GM21717 (cell line): Measurements from ENCODE around the gene PATL1.

Experiments
- ATAC-seq: cut with Tn5 transposase; IDR thresholded peaks from one replicate; pipeline ENCODE4 v1.9.1; 2021; ENCODE audit warnings: mild to moderate bottlenecking, moderate library complexity; ENCODE audit not compliant: unreplicated experiment

PATL1 gene

DNA sequence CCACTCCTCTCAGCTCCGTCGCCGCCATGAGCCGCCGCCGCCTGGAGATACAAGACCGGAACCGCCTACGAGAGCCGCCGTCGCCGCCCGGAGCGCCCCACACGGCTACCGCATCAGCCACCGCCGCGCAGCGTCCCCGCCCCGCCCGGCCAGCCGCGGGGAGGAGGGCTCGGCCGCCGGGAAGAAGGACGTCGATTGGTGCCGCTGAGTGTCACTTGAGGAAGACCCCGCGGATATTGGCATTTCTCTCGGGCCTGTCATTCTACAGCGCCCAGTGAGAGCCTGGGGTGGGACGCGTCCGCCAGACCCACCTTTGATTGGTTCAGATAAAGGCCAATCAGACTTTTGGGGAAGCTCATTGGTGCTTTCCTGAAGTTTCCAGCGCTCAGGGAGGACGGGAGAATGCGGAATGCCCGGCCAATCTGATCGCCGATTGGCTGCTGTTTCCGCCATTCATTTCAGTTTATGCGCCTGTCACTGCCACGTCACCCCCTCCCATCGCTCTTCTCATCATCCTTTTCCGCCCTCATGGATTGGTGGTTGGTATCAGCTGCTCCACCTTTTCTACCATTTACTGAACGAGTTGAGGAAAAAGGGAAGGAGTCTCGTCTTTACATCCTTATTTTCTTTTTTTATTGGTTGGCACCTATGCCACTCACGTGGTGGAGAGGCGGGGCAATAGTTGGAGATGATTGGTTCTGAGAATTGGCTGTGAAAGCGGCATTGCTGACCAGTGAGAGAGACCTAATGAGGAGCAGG, 53.0 kb downstream of the PATL1 start, which contains the start of gene OSBP:
Gene OSBP, minus strand, starts transcription at position 138 of the 759 bp plus-strand sequence. Its CDS starts 110 bp downstream, at position 28.
- ATAC-seq, result peak; percentile 88

DNA sequence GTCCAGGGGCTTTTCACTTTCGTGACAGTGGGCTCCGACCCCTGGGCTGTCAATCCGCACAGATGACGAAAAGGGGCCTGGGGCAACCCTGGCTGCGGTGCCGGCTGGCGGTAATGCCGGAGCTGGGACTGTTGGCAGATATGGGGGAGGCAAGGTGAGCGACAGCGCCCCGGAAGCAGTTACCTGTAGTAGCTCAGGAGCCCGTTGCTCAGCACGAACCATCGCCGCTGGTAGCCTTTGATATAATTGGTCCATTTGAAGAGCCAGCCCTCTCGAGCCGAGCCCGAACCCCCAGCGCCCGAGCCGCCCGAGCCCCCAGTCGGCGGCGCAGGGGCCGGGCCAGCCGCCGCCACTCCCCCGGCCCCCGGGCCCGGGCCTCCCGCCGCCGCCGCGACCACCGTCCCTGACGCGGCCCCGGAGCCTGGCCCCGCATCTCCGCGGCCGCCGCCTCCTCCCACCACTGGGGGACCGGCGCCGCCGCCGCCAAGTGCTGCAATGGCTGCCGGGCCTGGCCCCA, 53.7 kb downstream of the PATL1 start:
- peak; percentile 16 for ATAC-seq

DNA sequence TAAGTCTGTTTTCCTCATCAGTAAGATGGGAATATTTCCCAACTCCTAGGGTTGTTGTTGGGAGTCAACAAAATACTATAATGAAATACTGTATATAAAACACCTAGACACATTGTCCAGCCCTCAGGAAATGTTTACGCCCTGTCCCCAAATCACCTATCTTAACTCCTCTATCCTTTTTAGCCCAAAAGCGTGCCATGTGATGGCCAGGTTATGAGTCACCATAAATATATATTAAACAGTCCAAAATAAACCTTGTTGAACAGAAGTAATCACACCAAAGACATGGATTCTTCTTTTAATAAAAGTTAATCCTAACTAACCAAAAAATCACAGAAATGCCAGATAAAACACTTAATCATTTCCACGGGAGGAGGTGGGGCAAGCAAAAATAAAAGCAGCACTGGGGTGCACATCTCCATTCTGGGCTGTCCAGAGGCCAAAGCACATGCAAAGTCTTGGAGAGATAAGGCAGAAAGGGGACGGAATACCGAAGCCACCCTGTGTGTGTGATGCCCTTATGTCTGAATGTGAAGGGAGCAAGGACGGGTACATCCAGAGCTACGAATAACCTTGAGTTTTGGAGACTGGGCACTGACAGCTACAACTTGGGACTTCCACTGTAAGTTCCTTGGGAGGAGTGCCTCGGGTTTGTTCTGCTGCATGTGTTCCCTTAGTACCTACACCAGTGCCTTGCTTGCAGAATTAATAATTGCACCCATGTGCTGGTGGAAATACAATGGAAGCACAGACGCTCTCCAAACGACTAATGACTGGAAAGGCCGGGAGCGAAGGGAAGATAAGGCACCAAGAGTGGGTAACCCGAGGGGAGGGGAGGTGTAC, 54.3 kb downstream of the PATL1 start:
- no peak for ATAC-seq

DNA sequence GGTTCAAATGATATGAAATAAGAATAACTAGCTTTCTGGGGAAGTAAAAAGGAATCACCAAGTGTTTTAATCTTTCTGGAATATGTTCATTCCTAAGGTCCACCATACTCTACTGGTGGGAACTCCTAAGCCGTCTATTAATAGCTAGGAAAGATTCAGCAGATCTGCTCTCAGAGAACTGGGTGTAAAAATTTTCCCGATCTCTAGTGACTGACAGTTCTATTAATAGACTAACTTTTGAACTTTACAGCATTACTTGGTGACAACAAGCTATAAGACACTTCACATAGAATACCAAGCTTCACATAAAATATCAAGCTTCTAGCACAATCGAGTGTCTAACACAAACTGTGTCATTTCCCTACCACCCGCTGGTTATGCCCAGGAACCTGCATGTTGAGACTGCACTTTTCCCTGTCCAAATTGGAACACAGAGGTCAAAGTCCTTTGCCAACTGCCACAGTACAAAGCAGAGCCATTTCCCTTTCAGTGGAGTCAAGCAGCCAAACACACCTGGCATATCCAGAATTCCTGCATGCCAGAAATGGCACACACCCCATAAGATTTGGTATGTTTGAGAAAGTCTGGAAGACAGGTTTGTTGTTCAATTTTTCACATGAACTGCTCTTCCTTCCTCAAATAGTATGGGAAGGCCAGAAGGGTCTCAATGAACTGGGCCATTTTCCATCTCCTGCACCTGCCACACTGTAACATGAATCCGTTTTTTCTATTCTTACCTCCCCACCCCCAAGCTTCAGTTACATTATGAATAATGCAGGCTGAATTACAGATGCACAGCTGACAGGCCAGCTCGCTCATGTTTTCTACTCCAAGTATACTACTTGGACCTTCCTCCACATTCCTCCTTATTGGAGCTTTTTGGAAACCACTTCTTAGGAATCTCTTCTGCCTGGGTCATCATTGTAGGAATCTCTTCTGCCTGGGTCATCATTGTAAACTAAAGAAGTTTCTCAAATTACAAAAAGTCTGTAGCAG, 57.0 kb downstream of the PATL1 start:
- ATAC-seq, result no peak

DNA sequence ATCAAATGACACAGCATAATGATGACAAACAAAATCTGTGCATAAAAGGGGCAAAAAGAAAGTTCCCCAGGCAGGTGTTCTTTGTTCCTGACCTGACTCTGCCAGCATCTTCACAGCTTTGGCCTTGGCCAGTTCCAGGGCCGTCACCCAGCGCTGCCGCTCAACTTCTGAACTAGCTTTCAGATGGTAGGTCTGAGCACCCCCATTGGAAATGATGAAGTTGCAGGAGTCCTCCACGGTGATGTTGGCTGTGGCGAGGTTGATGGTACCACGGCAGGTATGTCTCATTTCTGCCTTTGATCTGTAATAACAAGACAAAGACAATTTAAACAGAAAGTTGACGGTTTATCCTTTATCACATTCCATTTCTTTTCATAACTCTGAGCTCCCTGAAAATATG, 58.5 kb downstream of the PATL1 start:
- no peak for ATAC-seq

DNA sequence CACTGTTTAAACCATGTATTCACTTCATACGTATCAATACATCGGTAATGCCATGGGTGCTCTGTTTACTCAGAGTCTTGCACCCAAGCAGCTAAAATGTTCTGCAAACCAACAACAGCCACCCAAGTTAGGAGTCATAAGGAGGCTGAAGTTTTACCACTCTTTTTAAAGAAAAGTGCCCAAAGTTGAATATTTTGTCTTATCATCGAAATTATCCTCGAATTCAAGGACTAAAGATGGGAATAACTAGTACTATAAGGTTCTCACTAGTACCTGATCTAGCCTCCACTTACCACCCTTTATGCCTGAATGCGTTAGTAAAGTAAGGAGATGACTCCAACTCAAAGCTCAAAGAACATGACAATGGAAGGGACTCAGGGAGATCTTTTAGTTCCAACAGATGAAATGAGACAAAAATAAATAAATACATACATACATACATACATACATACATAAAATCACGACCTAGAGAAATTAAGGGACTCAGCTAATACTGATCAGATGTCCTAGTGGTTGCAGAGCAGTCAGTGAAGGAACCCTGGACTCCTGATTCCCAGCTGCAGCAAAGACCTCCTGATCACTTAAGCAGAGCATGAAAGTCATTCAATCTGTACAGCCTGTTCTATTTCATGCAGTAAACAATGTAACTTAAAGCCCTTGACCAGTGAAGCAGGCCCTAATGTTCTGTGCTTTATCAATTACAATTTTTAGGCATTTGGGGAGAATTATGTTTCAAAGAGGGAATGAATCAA, 61.0 kb downstream of the PATL1 start:
- no peak for ATAC-seq

DNA sequence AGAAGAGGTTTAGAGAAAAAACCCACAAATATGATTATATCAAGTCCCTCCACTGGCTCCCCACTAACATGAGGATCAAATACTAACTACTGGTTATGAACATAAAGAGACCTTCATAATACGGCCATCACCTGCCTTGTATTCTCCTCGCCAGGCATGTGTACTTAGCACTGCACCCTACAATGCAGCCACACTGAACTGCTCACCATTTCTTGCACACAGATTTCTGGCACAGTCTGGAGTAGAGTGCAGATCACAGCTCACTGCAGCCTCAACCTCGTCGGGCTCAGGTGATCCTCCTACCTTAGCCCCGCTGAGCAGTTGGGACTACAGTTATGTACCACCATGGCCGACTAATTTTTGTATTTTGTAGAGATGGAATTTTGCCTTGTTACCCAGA, 66.4 kb downstream of the PATL1 start:
- no peak for ATAC-seq

DNA sequence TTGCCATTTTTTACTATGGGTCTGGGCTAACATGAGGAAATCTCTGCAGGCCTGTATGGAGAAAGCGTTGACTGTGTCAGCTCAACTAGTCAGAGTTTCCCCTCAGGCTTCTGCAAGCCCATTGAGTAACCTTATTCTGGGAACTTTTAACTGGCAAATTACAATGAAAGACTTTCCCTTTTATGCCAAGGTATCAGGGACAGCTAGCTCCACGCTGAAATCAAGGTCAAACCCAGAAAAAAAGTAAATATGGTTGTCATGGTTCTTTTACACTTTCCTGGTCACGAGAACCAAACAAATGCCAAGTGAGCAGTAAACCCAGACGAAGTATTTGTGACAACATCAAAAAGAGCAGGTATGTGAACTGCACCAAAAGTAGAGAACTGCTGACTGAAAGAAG, 67.0 kb downstream of the PATL1 start:
- ATAC-seq, result no peak

DNA sequence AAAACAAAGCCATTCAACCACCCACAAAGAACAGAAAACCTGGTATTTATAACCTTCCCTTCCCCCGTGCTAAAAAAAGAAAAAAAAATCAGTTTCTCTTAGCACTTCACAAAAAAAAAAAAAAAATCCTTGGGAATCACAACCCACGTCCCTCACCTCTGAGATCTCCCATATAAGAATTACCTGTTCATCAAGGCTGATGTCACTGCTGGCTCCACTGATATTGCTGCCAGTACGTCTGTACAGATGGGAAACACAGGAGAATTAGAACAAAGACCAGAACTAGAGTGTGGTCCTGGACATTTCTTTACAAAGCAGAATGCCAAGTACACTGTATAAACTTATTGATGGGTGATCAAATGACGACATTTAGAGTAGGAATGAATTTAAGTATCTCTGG, 68.2 kb downstream of the PATL1 start:
- ATAC-seq, result no peak

DNA sequence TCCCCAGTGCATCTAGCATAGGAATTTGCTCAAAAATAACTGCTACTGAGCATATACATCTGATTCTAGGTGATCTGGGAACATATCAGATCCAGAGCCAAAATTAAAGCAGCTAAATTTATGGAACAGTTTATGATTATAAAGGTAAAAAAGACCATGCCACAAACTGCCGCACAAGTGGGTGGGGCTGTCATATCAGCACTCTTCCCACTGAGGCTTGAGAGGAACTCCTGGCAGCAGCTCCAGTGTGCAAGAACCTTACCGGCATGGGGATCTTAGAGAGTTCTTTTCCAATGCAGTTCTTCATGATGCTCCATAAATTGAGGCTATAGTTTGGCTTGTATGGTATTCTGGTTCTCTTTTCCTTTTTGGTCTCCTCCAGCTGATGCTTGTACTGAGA, 68.6 kb downstream of the PATL1 start:
- no peak for ATAC-seq

DNA sequence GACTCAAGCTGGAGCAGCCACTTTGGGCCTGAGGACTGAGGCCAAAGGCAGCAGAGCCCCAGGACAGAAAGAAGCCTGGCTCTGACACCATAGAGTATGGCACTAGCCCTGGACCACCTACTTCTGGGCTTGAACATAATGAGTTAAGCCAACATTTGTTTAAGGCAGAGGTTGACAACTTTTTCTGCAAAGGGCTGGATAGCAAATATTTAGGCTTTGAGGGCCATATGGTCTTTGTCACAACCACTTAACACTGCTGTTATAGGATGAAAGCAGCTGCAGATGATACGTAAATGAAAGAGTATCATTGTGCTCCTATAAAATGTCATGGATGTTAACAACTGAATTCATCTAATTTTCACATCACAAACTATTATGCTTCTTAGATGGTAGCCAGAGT, 69.9 kb downstream of the PATL1 start:
- ATAC-seq, result no peak
